GM12878 (cell line): ENCODE measurements around the gene ACTR1B. TPM values are rescaled to one million over a fixed set of nuclear protein-coding genes. Genes with fewer than 3 reads are reported as not detected.

ENCODE experiments used
- ATF7 ChIP-seq: fragments of 450-650 bp; IDR thresholded peaks from 2 replicates; pipeline ENCODE4 v1.6.1; 2016; ENCODE audit warnings: low read depth, mild to moderate bottlenecking
- CHD1 ChIP-seq: IDR thresholded peaks from 2 replicates; pipeline ENCODE4 v1.6.1; 2012; ENCODE audit warnings: low read depth, low read length, improper control_type of control experiment
- CREB1 ChIP-seq: IDR thresholded peaks from 2 replicates; pipeline ENCODE4 v1.6.1; 2012; ENCODE audit warnings: low read depth, mild to moderate bottlenecking, inconsistent platforms
- E4F1 ChIP-seq: fragments of 450-650 bp; IDR thresholded peaks from 2 replicates; pipeline ENCODE4 v1.6.1; 2018; ENCODE audit warnings: borderline replicate concordance, mild to moderate bottlenecking; ENCODE audit not compliant: partially characterized antibody
- ETV6 ChIP-seq, 2 experiments: fragments of 450-650 bp in 1 of 2; IDR thresholded peaks in 1 of 2; conservative IDR thresholded peaks in 1 of 2; 2 replicates each; pipeline ENCODE4 v1.6.1; 2014; ENCODE audit warnings: antibody characterized with exemption in 1 of 2, borderline replicate concordance in 1 of 2, low read depth in 1 of 2, mild to moderate bottlenecking in 1 of 2, moderate library complexity in 1 of 2
- GABPA ChIP-seq: IDR thresholded peaks from 2 replicates; pipeline ENCODE4 v1.6.1; 2014; ENCODE audit warnings: antibody characterized with exemption, low read depth, mild to moderate bottlenecking, inconsistent platforms
- IRF4 ChIP-seq: IDR thresholded peaks from 2 replicates; pipeline ENCODE4 v1.6.1; 2011; ENCODE audit warnings: low read depth, low read length
- KLF5 ChIP-seq: fragments of 450-650 bp; IDR thresholded peaks from 2 replicates; pipeline ENCODE4 v1.6.1; 2014; ENCODE audit warnings: mild to moderate bottlenecking; ENCODE audit not compliant: partially characterized antibody
- NFYA ChIP-seq: IDR thresholded peaks from 2 replicates; pipeline ENCODE4 v1.6.1; 2011; ENCODE audit warnings: low read depth, mild to moderate bottlenecking, low read length, improper control_type of control experiment, borderline replicate concordance
- NFYB ChIP-seq: IDR thresholded peaks from 2 replicates; pipeline ENCODE4 v1.6.1; 2011; ENCODE audit warnings: low read depth, mild to moderate bottlenecking, low read length, improper control_type of control experiment, moderate library complexity; ENCODE audit not compliant: insufficient read depth
- PAX8 ChIP-seq: fragments of 450-650 bp; IDR thresholded peaks from 2 replicates; pipeline ENCODE4 v1.6.1; 2017; ENCODE audit warnings: mild to moderate bottlenecking, moderate library complexity
- POLR2AphosphoS5 ChIP-seq: IDR thresholded peaks from 2 replicates; pipeline ENCODE4 v1.6.1; 2011; ENCODE audit warnings: mild to moderate bottlenecking, low read length, inconsistent platforms
- POU2F2 ChIP-seq: IDR thresholded peaks from 3 replicates; pipeline ENCODE4 v1.6.1; 2011; ENCODE audit warnings: low read depth, mild to moderate bottlenecking, low read length, borderline replicate concordance
- RBBP5 ChIP-seq: fragments of 200-600 bp; sonication (generic); conservative IDR thresholded peaks from 2 replicates; pipeline ENCODE4 v1.6.1; 2016
- RFX5 ChIP-seq: IDR thresholded peaks from 2 replicates; pipeline ENCODE4 v1.6.1; 2011; ENCODE audit warnings: low read depth, low read length, improper control_type of control experiment
- STAT3 ChIP-seq: IDR thresholded peaks from 2 replicates; pipeline ENCODE4 v1.6.1; 2011; ENCODE audit warnings: low read depth, low read length, improper control_type of control experiment
- USF1 ChIP-seq: IDR thresholded peaks from 2 replicates; pipeline ENCODE4 v1.6.1; 2011; ENCODE audit warnings: borderline replicate concordance, low read depth, mild to moderate bottlenecking, moderate library complexity, mixed read lengths, low read length; ENCODE audit not compliant: insufficient read depth; ENCODE audit errors: extremely low read length
- ZBTB4 ChIP-seq: fragments of 450-650 bp; formaldehyde crosslinking; IDR thresholded peaks from 2 replicates; pipeline ENCODE4 v1.4.0; 2022; ENCODE audit warnings: mild to moderate bottlenecking, moderate library complexity
- ZBTB40 ChIP-seq: fragments of 450-650 bp; IDR thresholded peaks from 2 replicates; pipeline ENCODE4 v1.6.1; 2016; ENCODE audit warnings: mild to moderate bottlenecking, moderate library complexity, borderline replicate concordance
- ZSCAN29 ChIP-seq: fragments of 450-650 bp; IDR thresholded peaks from 2 replicates; pipeline ENCODE4 v1.6.1; 2017; ENCODE audit warnings: mild to moderate bottlenecking, moderate library complexity
- polyA plus RNA-seq, 11 experiments: library from polyadenylated mRNA; depleted of rRNA in 4 of 11; unstranded in 6 of 11; stranded (reverse) in 5 of 11; fragments of >200 nt; fragmentation: Nextera tagmentation in 4 of 11; fragmentation: Illumina TruSeq in 1 of 11; extraction: Ambion mirVana in 4 of 11; extraction: Trizol in 1 of 11; gene quantifications; 1 replicate in 1 of 11; 2 replicates in 10 of 11; pipeline versions ENCODE4 v1.2.1 to v1.2.3, GENCODE V29; 2011 to 2016; ENCODE audit warnings: inconsistent platforms in 2 of 11, missing spikeins in 2 of 11, low read depth in 1 of 11
- total RNA-seq, 4 experiments: library from RNA; depleted of rRNA in 3 of 4; stranded (reverse); fragments of >200 nt in 3 of 4; fragmentation: Illumina TruSeq in 1 of 4; extraction: Trizol in 1 of 4; gene quantifications; 2 replicates each; pipeline versions ENCODE4 v1.2.1 to v1.2.3, GENCODE V29; 2013 to 2021

The ACTR1B gene
- total and polyA plus RNA-seq, 10 of the 15 experiments (the other 5 are each of a cell fraction or from before 2014, with no cell fraction given), result 1.3 to 62.8 (median 44.8) TPM

GRCh38 chr2:97663962-97664635 is at the start of gene ACTR1B (continued):
- TF ChIP-seq POU2F2, result peak; percentile 45; the same call in 2 of the 3 replicates
- no peak for TF ChIP-seq ETV6 (conservative IDR thresholded peaks at IDR 0.05 in 1 of 2, IDR thresholded peaks at IDR 0.05 in 1 of 2; ENCODE audit: borderline replicate concordance in 1 of 2, low read depth in 1 of 2)
- peak; percentile 78; the same call in 1 of the 2 replicates for TF ChIP-seq POLR2AphosphoS5
- no peak for TF ChIP-seq PAX8
- TF ChIP-seq IRF4, result no peak
- TF ChIP-seq ZBTB4 (CRISPR knock-in tag), result no peak
- TF ChIP-seq CHD1, result no peak
- no peak for TF ChIP-seq NFYA
- peak; percentile 61 for TF ChIP-seq KLF5
- TF ChIP-seq RBBP5, result no peak
- no peak for TF ChIP-seq USF1
- no peak for TF ChIP-seq GABPA
- peak; percentile 95 for TF ChIP-seq RFX5
- TF ChIP-seq ZBTB40, result no peak
- peak; percentile 47 for TF ChIP-seq E4F1
- peak; percentile 99 for TF ChIP-seq ATF7
- TF ChIP-seq CREB1, result peak; percentile 91
- peak; percentile 91 for TF ChIP-seq NFYB
- TF ChIP-seq STAT3, result no peak
- TF ChIP-seq ZSCAN29, result no peak
